GM12864 (cell line): ENCODE results near the gene HDHD2.
A peak's percentile ranks its signal among the peaks of the same experiment; 100 is the strongest.

Experiments used
- DNase-seq: peaks from one replicate; pipeline ENCODE4 v3.0.0-alpha.2; 2011; ENCODE audit warnings: low read depth
- H3K4me3 ChIP-seq: 2 replicates; pipeline ENCODE4 v1.5.1; 2011; ENCODE audit warnings: mild to moderate bottlenecking, low read depth, low read length, control low read depth
- TF ChIP-seq, protein P1 (sequence below): IDR thresholded peaks from 2 replicates; pipeline ENCODE4 v1.5.1; 2011; ENCODE audit warnings: low read depth, mild to moderate bottlenecking, moderate library complexity, low read length, control low read depth, inconsistent platforms; ENCODE audit errors: missing control alignments

Gene HDHD2

GRCh38 chr18:47179520-47179919 is 29.2 kb upstream of the HDHD2 start:
- TF ChIP-seq, protein P1, sequence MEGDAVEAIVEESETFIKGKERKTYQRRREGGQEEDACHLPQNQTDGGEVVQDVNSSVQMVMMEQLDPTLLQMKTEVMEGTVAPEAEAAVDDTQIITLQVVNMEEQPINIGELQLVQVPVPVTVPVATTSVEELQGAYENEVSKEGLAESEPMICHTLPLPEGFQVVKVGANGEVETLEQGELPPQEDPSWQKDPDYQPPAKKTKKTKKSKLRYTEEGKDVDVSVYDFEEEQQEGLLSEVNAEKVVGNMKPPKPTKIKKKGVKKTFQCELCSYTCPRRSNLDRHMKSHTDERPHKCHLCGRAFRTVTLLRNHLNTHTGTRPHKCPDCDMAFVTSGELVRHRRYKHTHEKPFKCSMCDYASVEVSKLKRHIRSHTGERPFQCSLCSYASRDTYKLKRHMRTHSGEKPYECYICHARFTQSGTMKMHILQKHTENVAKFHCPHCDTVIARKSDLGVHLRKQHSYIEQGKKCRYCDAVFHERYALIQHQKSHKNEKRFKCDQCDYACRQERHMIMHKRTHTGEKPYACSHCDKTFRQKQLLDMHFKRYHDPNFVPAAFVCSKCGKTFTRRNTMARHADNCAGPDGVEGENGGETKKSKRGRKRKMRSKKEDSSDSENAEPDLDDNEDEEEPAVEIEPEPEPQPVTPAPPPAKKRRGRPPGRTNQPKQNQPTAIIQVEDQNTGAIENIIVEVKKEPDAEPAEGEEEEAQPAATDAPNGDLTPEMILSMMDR: no peak
- no peak overlapping the region for H3K4me3 ChIP-seq
- DNase-seq: no peak

- TF ChIP-seq, protein P1: peak; percentile 23
- peak within 1 kb of the TSS; percentile 69 for H3K4me3 ChIP-seq
- peak; percentile 62 for DNase-seq
These were observed 25.7 kb upstream of the HDHD2 start, which contains the start of gene IER3IP1 for GRCh38 chr18:47175898-47176575. Gene IER3IP1, minus strand, starts transcription at chr18:47176364. Its CDS starts 87 bp downstream, at chr18:47176277.

DNA sequence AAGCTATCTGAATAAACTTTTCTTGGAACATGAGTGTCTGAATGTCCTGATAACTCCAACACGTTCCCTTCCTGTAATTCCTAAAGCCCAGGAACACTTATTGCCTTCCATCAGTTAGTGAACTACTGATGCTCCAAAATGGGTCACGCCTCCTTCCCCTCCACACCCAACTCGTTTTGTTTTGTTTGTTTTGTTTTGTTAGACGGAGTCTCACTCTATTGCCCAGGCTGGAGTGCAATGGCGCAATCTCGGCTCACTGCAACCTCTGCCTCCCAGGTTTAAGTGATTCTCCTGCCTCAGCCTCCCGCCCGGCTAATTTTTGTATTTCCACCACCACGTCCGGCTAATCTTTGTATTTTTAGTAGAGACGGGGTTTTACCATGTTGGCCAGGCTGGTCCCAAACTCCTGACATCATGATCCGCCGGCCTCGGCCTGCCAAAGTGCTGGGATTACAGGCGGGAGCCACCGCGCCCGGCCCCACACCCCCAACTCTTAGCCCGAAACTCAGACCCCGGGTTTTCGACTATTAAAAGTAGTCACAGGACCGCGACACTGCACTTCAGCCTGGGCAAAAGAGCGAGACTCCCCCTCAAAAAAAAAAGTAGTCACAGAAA is 25.1 kb upstream of the HDHD2 start:
- no peak for DNase-seq
- TF ChIP-seq, protein P1: no peak
- peak overlapping the region; percentile 69 for H3K4me3 ChIP-seq

- peak overlapping the region; percentile 69; the same call in 1 of the 2 replicates for H3K4me3 ChIP-seq
- TF ChIP-seq, protein P1: no peak
- DNase-seq: no peak
These were observed 24.3 kb upstream of the HDHD2 start for GRCh38 chr18:47174545-47175116.

DNA sequence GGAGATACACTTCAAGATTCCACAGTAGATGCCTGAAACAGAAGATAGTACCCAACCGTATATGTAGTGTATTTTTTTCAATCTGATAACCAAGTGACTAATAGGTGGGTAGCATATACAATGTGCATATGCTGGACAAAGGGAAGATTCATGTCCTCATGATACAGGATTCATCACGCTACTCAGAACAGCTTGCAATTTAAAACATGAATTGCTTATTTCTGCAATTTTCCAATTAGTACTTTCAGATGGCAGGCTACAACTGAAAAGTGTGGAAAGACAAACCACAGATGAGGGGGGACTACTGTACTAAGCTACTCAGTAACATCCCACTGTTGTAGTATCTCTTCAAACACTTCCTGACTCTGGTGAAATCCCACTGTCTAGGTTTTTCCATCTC is 22.2 kb upstream of the HDHD2 start:
- no peak overlapping the region for H3K4me3 ChIP-seq
- DNase-seq: no peak
- TF ChIP-seq, protein P1: no peak

DNA sequence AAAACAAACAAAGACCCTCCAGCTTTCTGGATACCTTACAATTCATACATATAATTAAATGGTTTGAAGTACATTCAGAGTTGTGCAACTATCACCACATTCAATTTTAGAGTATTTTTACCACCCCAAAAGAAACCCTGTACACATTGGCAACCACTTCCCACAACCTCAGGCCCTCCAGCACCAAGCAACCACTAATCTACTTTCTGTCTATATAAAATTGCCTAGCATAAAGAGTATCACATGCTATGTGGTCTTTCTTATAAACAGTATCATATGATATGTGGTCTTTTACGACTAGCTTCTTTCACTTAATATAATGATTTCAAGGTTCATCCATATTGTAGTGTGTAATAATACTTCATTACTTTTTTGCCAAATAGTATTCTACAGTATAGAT is 18.6 kb upstream of the HDHD2 start:
- H3K4me3 ChIP-seq: no peak overlapping the region
- TF ChIP-seq, protein P1: no peak
- no peak for DNase-seq
